ENCODE data around the gene CYP4F8. TPM values are rescaled to one million over a fixed set of nuclear protein-coding genes. Genes with fewer than 3 reads are reported as not detected.
"Not testable (repeated sequence)": the region's sequence is repeated elsewhere in the genome, so short reads cannot be mapped to it uniquely, and the experiment has no call there.

Gene CYP4F8
- total RNA-seq, 4 donors from 2014 or later: not detected

- Histone ChIP-seq H3K27me3 (peaks cover 16 to 21% (median 20%) of the 10 kb centered on the region in 3 donors), H3K4me1 (no peaks in the 10 kb centered on the region), H3K36me3 (no peaks in the 10 kb centered on the region), H3K9me3 (no peaks in the 10 kb centered on the region), H3K27ac (no peak overlapping the region), H3K4me3 (no peak overlapping the region)
- TF ChIP-seq POLR2A (IDR thresholded peaks at IDR 0.05): no peak
- TF ChIP-seq, protein P1, sequence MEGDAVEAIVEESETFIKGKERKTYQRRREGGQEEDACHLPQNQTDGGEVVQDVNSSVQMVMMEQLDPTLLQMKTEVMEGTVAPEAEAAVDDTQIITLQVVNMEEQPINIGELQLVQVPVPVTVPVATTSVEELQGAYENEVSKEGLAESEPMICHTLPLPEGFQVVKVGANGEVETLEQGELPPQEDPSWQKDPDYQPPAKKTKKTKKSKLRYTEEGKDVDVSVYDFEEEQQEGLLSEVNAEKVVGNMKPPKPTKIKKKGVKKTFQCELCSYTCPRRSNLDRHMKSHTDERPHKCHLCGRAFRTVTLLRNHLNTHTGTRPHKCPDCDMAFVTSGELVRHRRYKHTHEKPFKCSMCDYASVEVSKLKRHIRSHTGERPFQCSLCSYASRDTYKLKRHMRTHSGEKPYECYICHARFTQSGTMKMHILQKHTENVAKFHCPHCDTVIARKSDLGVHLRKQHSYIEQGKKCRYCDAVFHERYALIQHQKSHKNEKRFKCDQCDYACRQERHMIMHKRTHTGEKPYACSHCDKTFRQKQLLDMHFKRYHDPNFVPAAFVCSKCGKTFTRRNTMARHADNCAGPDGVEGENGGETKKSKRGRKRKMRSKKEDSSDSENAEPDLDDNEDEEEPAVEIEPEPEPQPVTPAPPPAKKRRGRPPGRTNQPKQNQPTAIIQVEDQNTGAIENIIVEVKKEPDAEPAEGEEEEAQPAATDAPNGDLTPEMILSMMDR (IDR thresholded peaks at IDR 0.05 in 4 of 5, conservative IDR thresholded peaks at IDR 0.05 in 1 of 5): no peak
- in situ Hi-C loops (cut with MboI; ENCODE audit: low sequenced_read_pairs in 4 of 4) (loop anchor here in 3 of 4 donors (25.0 kb wide), 2 partner anchors 575 to 600 kb away; partner anchors contain the start of genes AP1M1 (in 2 of the 3), FAM32A (in 2 of the 3) and CIB3 (in 1 of the 3)), intact Hi-C loops (cut with DNase I; ENCODE audit: low total_unique reads) (no loop called here)
- ATAC-seq: no peak
- DNase-seq: peak in 1 of 2 donors; percentile 29
These were observed 27.4 kb upstream of the CYP4F8 start for GRCh38 chr19:15587663-15588062.

DNA sequence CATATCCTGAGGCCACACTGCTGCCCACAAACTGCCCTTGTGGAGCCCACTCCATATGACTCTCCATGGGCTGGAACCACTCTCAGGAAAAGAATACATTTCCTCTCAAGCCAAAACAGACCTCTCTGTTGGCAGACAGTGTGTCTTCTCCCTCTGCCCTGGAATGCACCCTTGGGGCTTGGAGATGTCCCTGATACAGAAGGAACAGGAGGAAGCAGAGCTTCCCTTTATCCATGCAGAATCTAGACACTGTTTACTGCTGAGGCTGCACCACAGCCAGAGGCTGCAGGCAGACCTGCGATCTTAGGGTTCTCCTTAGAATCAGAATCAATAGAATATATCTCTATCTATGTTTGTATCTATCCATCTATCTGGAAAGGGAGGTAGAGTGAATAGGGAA is 26.8 kb upstream of the CYP4F8 start:
- intact Hi-C loops (cut with DNase I; ENCODE audit: low total_unique reads): no loop called here
- no peaks in the 10 kb centered on the region for H3K9me3 ChIP-seq
- no peak overlapping the region for H3K27ac ChIP-seq
- ATAC-seq (no peak), DNase-seq (no peak)
- TF ChIP-seq, protein P1 (IDR thresholded peaks at IDR 0.05 in 4 of 5, conservative IDR thresholded peaks at IDR 0.05 in 1 of 5): no peak
- no peak for TF ChIP-seq POLR2A (IDR thresholded peaks at IDR 0.05)
- H3K36me3 ChIP-seq: no peaks in the 10 kb centered on the region
- H3K4me3 ChIP-seq: no peak overlapping the region
- H3K4me1 ChIP-seq: no peaks in the 10 kb centered on the region
- in situ Hi-C loops (cut with MboI; ENCODE audit: low sequenced_read_pairs in 4 of 4): loop anchor here in 3 of 4 donors (25.0 kb wide), 2 partner anchors 574 to 599 kb away; partner anchors contain the start of genes AP1M1 (in 2 of the 3), FAM32A (in 2 of the 3) and CIB3 (in 1 of the 3)
- peaks cover 14 to 21% (median 18%) of the 10 kb centered on the region in 3 donors for H3K27me3 ChIP-seq

GRCh38 chr19:15589760-15590451 is 25.1 kb upstream of the CYP4F8 start:
- no peak overlapping the region for H3K27ac ChIP-seq
- in situ Hi-C loops (cut with MboI; ENCODE audit: low sequenced_read_pairs in 4 of 4) (loop anchor here in 3 of 4 donors (25.0 kb wide), 2 partner anchors 572 to 597 kb away; partner anchors contain the start of genes AP1M1 (in 2 of the 3), FAM32A (in 2 of the 3) and CIB3 (in 1 of the 3)), intact Hi-C loops (cut with DNase I; ENCODE audit: low total_unique reads) (no loop called here)
- no peaks in the 10 kb centered on the region for H3K36me3 ChIP-seq
- H3K9me3 ChIP-seq: no peaks in the 10 kb centered on the region
- H3K4me1 ChIP-seq: no peaks in the 10 kb centered on the region
- no peak for DNase-seq
- H3K4me3 ChIP-seq: no peak overlapping the region
- no peak for ATAC-seq
- no peak for TF ChIP-seq POLR2A (IDR thresholded peaks at IDR 0.05)
- TF ChIP-seq, protein P1 (IDR thresholded peaks at IDR 0.05 in 4 of 5, conservative IDR thresholded peaks at IDR 0.05 in 1 of 5): no peak
- peaks cover 2 to 7% (median 5%) of the 10 kb centered on the region in 3 donors for H3K27me3 ChIP-seq

- Histone ChIP-seq H3K4me1 (no peaks in the 10 kb centered on the region), H3K27me3 (peaks cover 0 to 2% (median 0%) of the 10 kb centered on the region in 3 donors), H3K4me3 (no peak overlapping the region), H3K27ac (no peak overlapping the region), H3K36me3 (no peaks in the 10 kb centered on the region), H3K9me3 (no peaks in the 10 kb centered on the region)
- TF ChIP-seq, protein P1 (IDR thresholded peaks at IDR 0.05 in 4 of 5, conservative IDR thresholded peaks at IDR 0.05 in 1 of 5): no peak
- TF ChIP-seq POLR2A (IDR thresholded peaks at IDR 0.05): no peak
- DNase-seq (no peak), ATAC-seq (no peak)
- in situ Hi-C loops (cut with MboI; ENCODE audit: low sequenced_read_pairs in 4 of 4): loop anchor here in 3 of 4 donors (25.0 kb wide), 2 partner anchors 571 to 596 kb away; partner anchors contain the start of genes AP1M1 (in 2 of the 3), FAM32A (in 2 of the 3) and CIB3 (in 1 of the 3)
- intact Hi-C loops (cut with DNase I; ENCODE audit: low total_unique reads): no loop called here
These were observed 23.2 kb upstream of the CYP4F8 start for GRCh38 chr19:15591796-15592195.

- H3K9me3 ChIP-seq; H3K36me3 ChIP-seq; H3K4me1 ChIP-seq; H3K27ac ChIP-seq; DNase-seq; intact Hi-C loops (cut with DNase I; ENCODE audit: low total_unique reads); H3K4me3 ChIP-seq; H3K27me3 ChIP-seq; ATAC-seq: not testable (repeated sequence)
- in situ Hi-C loops (cut with MboI; ENCODE audit: low sequenced_read_pairs in 4 of 4): loop anchor here in 3 of 4 donors (25.0 kb wide), 2 partner anchors 570 to 595 kb away; partner anchors contain the start of genes AP1M1 (in 2 of the 3), FAM32A (in 2 of the 3) and CIB3 (in 1 of the 3)
These were observed 22.5 kb upstream of the CYP4F8 start for GRCh38 chr19:15592506-15592905.

- H3K4me3 ChIP-seq; H3K27ac ChIP-seq; H3K36me3 ChIP-seq; H3K9me3 ChIP-seq; ATAC-seq; H3K27me3 ChIP-seq; DNase-seq; H3K4me1 ChIP-seq; intact Hi-C loops (cut with DNase I; ENCODE audit: low total_unique reads): not testable (repeated sequence)
- in situ Hi-C loops (cut with MboI; ENCODE audit: low sequenced_read_pairs in 4 of 4): loop anchor here in 3 of 4 donors (25.0 kb wide), 2 partner anchors 569 to 594 kb away; partner anchors contain the start of genes AP1M1 (in 2 of the 3), FAM32A (in 2 of the 3) and CIB3 (in 1 of the 3)
These were observed 21.3 kb upstream of the CYP4F8 start for GRCh38 chr19:15593766-15594165.

Data from gastrocnemius medialis (tissue), 4 donors.